DOHH2 (cell line): ENCODE results near the gene CATSPER4.

Experiments used
- H3F3A ChIP-seq: fragments of 200-600 bp; sonication (generic), shearing (Covaris generic); 2 replicates; pipeline ENCODE4 v1.6.0; 2016; ENCODE audit warnings: antibody characterized with exemption, mild to moderate bottlenecking; ENCODE audit not compliant: control insufficient read depth, insufficient read depth
- H3K27ac ChIP-seq: fragments of 200-600 bp; sonication (generic); 2 replicates; pipeline ENCODE4 v1.5.1; 2014; ENCODE audit warnings: low read depth, mild to moderate bottlenecking, low read length, moderate library complexity
- H3K27me3 ChIP-seq: fragments of 200-600 bp; sonication (generic); 2 replicates; pipeline ENCODE4 v1.6.1; 2014; ENCODE audit warnings: mild to moderate bottlenecking, low read length, mixed read lengths; ENCODE audit not compliant: control insufficient read depth
- H3K36me3 ChIP-seq: fragments of 200-600 bp; sonication (generic); 2 replicates; pipeline ENCODE4 v1.6.1; 2014; ENCODE audit warnings: mild to moderate bottlenecking, low read length, moderate library complexity, mixed read lengths; ENCODE audit not compliant: control insufficient read depth
- H3K4me1 ChIP-seq: fragments of 200-600 bp; sonication (generic); 2 replicates; pipeline ENCODE4 v1.6.1; 2014; ENCODE audit warnings: mild to moderate bottlenecking, low read length, mixed read lengths; ENCODE audit not compliant: control insufficient read depth
- H3K4me2 ChIP-seq: fragments of 200-600 bp; sonication (generic); 2 replicates; pipeline ENCODE4 v1.6.0; 2014; ENCODE audit warnings: mild to moderate bottlenecking, low read length, moderate library complexity
- H3K4me3 ChIP-seq: fragments of 200-600 bp; sonication (generic); 2 replicates; pipeline ENCODE4 v1.5.1; 2014; ENCODE audit warnings: mild to moderate bottlenecking, low read length, mixed read lengths
- H3K79me2 ChIP-seq: fragments of 200-600 bp; sonication (generic); 2 replicates; pipeline ENCODE4 v1.6.1; 2014; ENCODE audit warnings: mild to moderate bottlenecking, low read length, mixed read lengths; ENCODE audit not compliant: control insufficient read depth
- H3K9me2 ChIP-seq: fragments of 200-600 bp; sonication (generic); replicated peaks from 2 replicates; pipeline ENCODE4 v1.6.1; 2014; ENCODE audit warnings: mild to moderate bottlenecking, low read length, mixed read lengths; ENCODE audit not compliant: control insufficient read depth
- H3K9me3 ChIP-seq: fragments of 200-600 bp; sonication (generic); 2 replicates; pipeline ENCODE4 v1.6.1; 2014; ENCODE audit warnings: antibody characterized with exemption, low read length, mixed read lengths; ENCODE audit not compliant: control insufficient read depth, insufficient read depth
- H4K20me1 ChIP-seq: fragments of 200-600 bp; sonication (generic); 2 replicates; pipeline ENCODE4 v1.6.0; 2014; ENCODE audit warnings: low read depth, mild to moderate bottlenecking, antibody characterized with exemption, low read length, moderate library complexity; ENCODE audit not compliant: control insufficient read depth, insufficient read depth
- CTCF ChIP-seq: fragments of 200-600 bp; sonication (generic); IDR thresholded peaks from one replicate; pipeline ENCODE4 v1.5.1; 2014; ENCODE audit warnings: antibody characterized with exemption, mild to moderate bottlenecking, low read depth, low read length; ENCODE audit not compliant: poor library complexity, severe bottlenecking
- EZH2phosphoT487 ChIP-seq: fragments of 200-600 bp; sonication (generic); IDR thresholded peaks from 2 replicates; pipeline ENCODE4 v1.6.1; 2017; ENCODE audit warnings: borderline replicate concordance, mild to moderate bottlenecking, antibody characterized with exemption, low read length, moderate library complexity, mixed read lengths

Gene CATSPER4

GRCh38 chr1:26168410-26169197 lies 21.8 kb upstream of the CATSPER4 start, which contains the start of gene C1orf232:
Gene C1orf232, minus strand, starts transcription at chr1:26168963. Its CDS starts 464 bp downstream, at chr1:26168499.
- Histone ChIP-seq H3F3A (no peaks in the 10 kb centered on the region), H4K20me1 (no peaks in the 10 kb centered on the region), H3K4me3 (peak within 1 kb of the TSS; percentile 93), H3K4me1 (peaks cover 24% of the 10 kb centered on the region), H3K9me3 (no peaks in the 10 kb centered on the region), H3K27me3 (peaks cover 9% of the 10 kb centered on the region), H3K36me3 (peaks cover 22% of the 10 kb centered on the region), H3K9me2 (no peaks in the 10 kb centered on the region), H3K4me2 (peak within 1 kb of the TSS; percentile 89), H3K27ac (peak within 1 kb of the TSS; percentile 22; the same call in 1 of the 2 replicates), H3K79me2 (peaks cover 20% of the 10 kb centered on the region)
- no peak for TF ChIP-seq CTCF
- no peak for TF ChIP-seq EZH2phosphoT487

GRCh38 chr1:26169198-26169554 lies 21.2 kb upstream of the CATSPER4 start:
- peak overlapping the region; percentile 89 for H3K4me2 ChIP-seq
- peaks cover 22% of the 10 kb centered on the region for H3K36me3 ChIP-seq
- H3K79me2 ChIP-seq, result peaks cover 20% of the 10 kb centered on the region
- H3K27me3 ChIP-seq, result peaks cover 4% of the 10 kb centered on the region
- no peaks in the 10 kb centered on the region for H3K9me2 ChIP-seq
- no peaks in the 10 kb centered on the region for H3K9me3 ChIP-seq
- no peaks in the 10 kb centered on the region for H4K20me1 ChIP-seq
- H3K27ac ChIP-seq, result no peak overlapping the region
- peaks cover 20% of the 10 kb centered on the region for H3K4me1 ChIP-seq
- TF ChIP-seq EZH2phosphoT487 (no peak), CTCF (no peak)
- peaks cover 3% of the 10 kb centered on the region; the same call in 1 of the 2 replicates for H3F3A ChIP-seq
- peak overlapping the region; percentile 93 for H3K4me3 ChIP-seq

- TF ChIP-seq CTCF, result peak; percentile 87
- no peak for TF ChIP-seq EZH2phosphoT487
- Histone ChIP-seq H3F3A (peaks cover 3% of the 10 kb centered on the region; the same call in 1 of the 2 replicates), H3K9me3 (no peaks in the 10 kb centered on the region), H3K27me3 (no peaks in the 10 kb centered on the region; the same call in 1 of the 2 replicates), H3K36me3 (peaks cover 22% of the 10 kb centered on the region), H3K27ac (peak within 1 kb of the TSS; percentile 22; the same call in 1 of the 2 replicates), H4K20me1 (no peaks in the 10 kb centered on the region), H3K9me2 (no peaks in the 10 kb centered on the region), H3K4me2 (peak within 1 kb of the TSS; percentile 89), H3K79me2 (peaks cover 20% of the 10 kb centered on the region), H3K4me3 (peak within 1 kb of the TSS; percentile 93), H3K4me1 (peaks cover 14% of the 10 kb centered on the region)
Measured at GRCh38 chr1:26169669-26170471, 20.5 kb upstream of the CATSPER4 start, which contains the start of gene ZNF593. Gene ZNF593, plus strand, starts transcription at chr1:26169908. Its CDS starts 76 bp downstream, at chr1:26169984.
